NCI-H146 treated with DMSO at 0.1 percent for 48 hours (cell line): ENCODE measurements around the gene SMYD2.
A peak's percentile ranks its signal among the peaks of the same experiment; 100 is the strongest.
"Not testable (repeated sequence)": the region's sequence is repeated elsewhere in the genome, so short reads cannot be mapped to it uniquely, and the experiment has no call there.

Experiments
- DNase-seq: peaks from one replicate; lab custom pipeline; 2025; ENCODE audit not compliant: unreplicated experiment; lab: John Stamatoyannopoulos, UW

SMYD2 gene

GRCh38 chr1:214271174-214271858 is 9.6 kb upstream of the SMYD2 start:
- DNase-seq: no peak

- no peak for DNase-seq
These were observed 8.8 kb upstream of the SMYD2 start for GRCh38 chr1:214271995-214272731.

GRCh38 chr1:214272964-214273533 is 7.9 kb upstream of the SMYD2 start:
- DNase-seq: no peak

GRCh38 chr1:214275700-214276099 is 5.3 kb upstream of the SMYD2 start:
- not testable (repeated sequence) for DNase-seq

GRCh38 chr1:214276786-214277185 is 4.2 kb upstream of the SMYD2 start:
- DNase-seq: no peak

- no peak for DNase-seq
These were observed 3.0 kb upstream of the SMYD2 start for GRCh38 chr1:214277704-214278635.

GRCh38 chr1:214280386-214281020 is 456 bp upstream of the SMYD2 start:
- DNase-seq: peak; percentile 20

- DNase-seq: peak; percentile 38
These were observed 1.0 kb downstream of the SMYD2 start for GRCh38 chr1:214281720-214282629.

GRCh38 chr1:214282630-214283242 is 1.8 kb downstream of the SMYD2 start:
- DNase-seq: no peak

GRCh38 chr1:214285610-214286440 is 4.9 kb downstream of the SMYD2 start:
- no peak for DNase-seq

GRCh38 chr1:214287884-214288283 is 6.9 kb downstream of the SMYD2 start:
- DNase-seq: no peak

GRCh38 chr1:214289574-214290272 is 8.8 kb downstream of the SMYD2 start:
- DNase-seq: no peak

- no peak for DNase-seq
These were observed 9.6 kb downstream of the SMYD2 start for GRCh38 chr1:214290424-214291037.

- DNase-seq: no peak
These were observed 11.4 kb downstream of the SMYD2 start for GRCh38 chr1:214292322-214292721.

- DNase-seq: no peak
These were observed 15.0 kb downstream of the SMYD2 start for GRCh38 chr1:214295934-214296333.

GRCh38 chr1:214296860-214297745 is 16.1 kb downstream of the SMYD2 start:
- no peak for DNase-seq
